Kidney epithelial cell (primary cell): Measurements from ENCODE around the gene PSAT1. TPM values are rescaled to one million over a fixed set of nuclear protein-coding genes. Genes with fewer than 3 reads are reported as not detected.

Experiments used
- DNase-seq: peaks from one replicate; pipeline ENCODE4 v3.0.0-alpha.2; 2010; ENCODE audit warnings: low read depth
- H3K27me3 ChIP-seq: 2 replicates; pipeline ENCODE4 v1.6.0; 2011; ENCODE audit warnings: low read length; ENCODE audit not compliant: control insufficient read depth, insufficient read depth
- H3K36me3 ChIP-seq: 2 replicates; pipeline ENCODE4 v1.5.1; 2011; ENCODE audit warnings: low read length; ENCODE audit not compliant: control insufficient read depth, insufficient read depth
- H3K4me3 ChIP-seq: 2 replicates; pipeline ENCODE4 v1.5.1; 2011; ENCODE audit warnings: low read depth, mild to moderate bottlenecking, control low read depth, low read length
- total RNA-seq: library from RNA; depleted of rRNA; stranded (reverse); fragments of >200 nt; gene quantifications from 2 replicates; pipeline ENCODE4 v1.2.3, GENCODE V29; 2015
- TF ChIP-seq, protein P1 (sequence below): IDR thresholded peaks from 2 replicates; pipeline ENCODE4 v1.5.1; 2011; ENCODE audit warnings: mild to moderate bottlenecking, moderate library complexity, low read length, control low read depth, inconsistent platforms; ENCODE audit not compliant: insufficient read depth, poor library complexity, severe bottlenecking

Gene PSAT1
- total RNA-seq, 1 donor from 2014 or later = 259 TPM

GRCh38 chr9:78295177-78295575 is 1.7 kb upstream of the PSAT1 start:
- H3K36me3 ChIP-seq = no peaks in the 10 kb centered on the region
- H3K4me3 ChIP-seq = no peak overlapping the region
- TF ChIP-seq, protein P1, sequence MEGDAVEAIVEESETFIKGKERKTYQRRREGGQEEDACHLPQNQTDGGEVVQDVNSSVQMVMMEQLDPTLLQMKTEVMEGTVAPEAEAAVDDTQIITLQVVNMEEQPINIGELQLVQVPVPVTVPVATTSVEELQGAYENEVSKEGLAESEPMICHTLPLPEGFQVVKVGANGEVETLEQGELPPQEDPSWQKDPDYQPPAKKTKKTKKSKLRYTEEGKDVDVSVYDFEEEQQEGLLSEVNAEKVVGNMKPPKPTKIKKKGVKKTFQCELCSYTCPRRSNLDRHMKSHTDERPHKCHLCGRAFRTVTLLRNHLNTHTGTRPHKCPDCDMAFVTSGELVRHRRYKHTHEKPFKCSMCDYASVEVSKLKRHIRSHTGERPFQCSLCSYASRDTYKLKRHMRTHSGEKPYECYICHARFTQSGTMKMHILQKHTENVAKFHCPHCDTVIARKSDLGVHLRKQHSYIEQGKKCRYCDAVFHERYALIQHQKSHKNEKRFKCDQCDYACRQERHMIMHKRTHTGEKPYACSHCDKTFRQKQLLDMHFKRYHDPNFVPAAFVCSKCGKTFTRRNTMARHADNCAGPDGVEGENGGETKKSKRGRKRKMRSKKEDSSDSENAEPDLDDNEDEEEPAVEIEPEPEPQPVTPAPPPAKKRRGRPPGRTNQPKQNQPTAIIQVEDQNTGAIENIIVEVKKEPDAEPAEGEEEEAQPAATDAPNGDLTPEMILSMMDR = no peak
- no peaks in the 10 kb centered on the region for H3K27me3 ChIP-seq
- DNase-seq = no peak

GRCh38 chr9:78295731-78296130 is 1.2 kb upstream of the PSAT1 start:
- H3K4me3 ChIP-seq = no peak overlapping the region

DNA sequence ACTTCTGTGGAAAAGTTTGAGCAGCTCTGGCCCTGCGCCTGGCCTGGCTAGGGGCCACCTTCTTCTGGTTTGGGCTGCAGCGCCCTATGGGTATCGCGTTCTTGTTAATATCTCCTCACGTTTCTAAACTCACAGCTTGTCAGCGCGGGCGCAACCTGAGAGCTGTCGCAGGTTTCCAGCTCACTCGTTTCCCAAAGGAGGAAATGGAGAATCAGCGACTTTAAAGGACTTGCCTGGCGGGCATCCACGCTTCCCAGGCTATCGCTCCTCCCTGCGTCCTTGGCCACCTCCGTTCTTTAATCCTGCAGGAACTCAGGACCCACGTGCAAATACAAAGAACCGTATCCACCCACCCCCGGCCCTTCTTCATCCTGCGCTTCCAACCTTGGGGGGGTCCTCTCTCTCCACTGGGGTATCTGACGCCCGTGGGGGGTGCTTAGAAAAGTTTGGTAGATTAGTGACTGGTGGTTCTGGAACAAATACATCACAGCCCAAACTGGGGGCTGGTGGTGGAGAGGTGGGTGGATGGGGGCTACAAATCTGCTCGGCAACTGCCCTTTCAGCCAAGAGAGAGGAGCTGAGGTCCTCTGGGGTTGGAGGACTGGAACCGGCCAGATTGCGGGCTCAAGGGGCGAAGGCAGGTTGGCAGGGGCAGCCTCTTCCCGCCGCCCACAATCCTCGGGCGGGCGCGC is 578 bp upstream of the PSAT1 start:
- Histone ChIP-seq H3K36me3 (no peaks in the 10 kb centered on the region), H3K4me3 (peak overlapping the region; percentile 76), H3K27me3 (no peaks in the 10 kb centered on the region)
- TF ChIP-seq, protein P1 = no peak
- no peak for DNase-seq

More at GRCh38 chr9:78295731-78296130, 1.2 kb upstream of the PSAT1 start:
- H3K36me3 ChIP-seq = no peaks in the 10 kb centered on the region
- TF ChIP-seq, protein P1 = no peak
- no peak for DNase-seq
- no peaks in the 10 kb centered on the region for H3K27me3 ChIP-seq

DNA sequence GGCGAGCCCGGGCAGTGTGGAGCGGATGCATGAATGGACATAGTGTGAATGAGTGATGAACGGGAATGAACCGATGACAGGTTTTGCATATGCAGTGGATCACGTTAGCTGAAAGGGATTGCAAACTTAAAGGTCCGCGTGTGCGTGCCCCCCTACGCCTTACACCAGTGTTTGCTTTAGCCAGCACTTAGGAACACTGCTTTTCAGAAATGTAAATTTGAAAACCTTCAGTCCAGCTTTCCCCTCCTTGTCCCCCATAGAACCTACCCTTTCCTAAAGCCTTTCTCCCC is 692 bp downstream of the PSAT1 start:
- Histone ChIP-seq H3K27me3 (no peaks in the 10 kb centered on the region), H3K4me3 (peak overlapping the region; percentile 76), H3K36me3 (no peaks in the 10 kb centered on the region)
- TF ChIP-seq, protein P1 = no peak
- DNase-seq = no peak

DNA sequence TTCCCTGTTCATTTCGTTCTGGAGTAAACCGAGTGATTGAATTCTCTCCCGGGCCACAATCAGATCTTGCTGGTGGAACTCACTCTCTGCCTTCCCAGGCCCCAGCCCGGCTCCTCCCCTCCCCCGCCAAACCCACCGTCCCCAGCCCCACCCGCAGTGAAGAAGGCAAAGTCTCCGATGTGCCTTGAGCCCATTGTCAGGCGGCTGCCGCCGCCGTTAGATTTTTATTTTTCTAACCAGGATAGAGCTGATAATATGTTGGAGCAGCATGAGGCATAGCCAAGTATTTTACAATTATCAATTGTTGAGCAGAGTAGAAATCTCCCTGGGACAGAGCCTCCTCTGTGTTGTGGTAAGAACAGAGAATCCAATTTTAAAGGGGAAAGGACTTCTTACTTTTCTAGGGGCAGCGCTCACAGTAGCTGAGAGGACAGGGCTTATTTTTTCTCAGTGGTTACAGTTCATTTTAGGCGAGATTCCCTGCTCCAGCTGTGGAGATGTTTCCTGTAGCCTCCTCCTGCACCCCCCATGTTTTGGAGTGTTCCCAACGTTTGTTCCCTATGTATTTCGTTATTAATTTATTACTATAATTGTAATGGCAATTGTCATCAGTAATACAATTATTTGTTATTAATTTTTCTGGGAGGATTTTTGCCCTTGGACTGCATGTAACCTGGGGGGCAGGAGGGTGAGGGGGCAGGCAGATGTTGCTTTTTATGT is 1.3 kb downstream of the PSAT1 start:
- TF ChIP-seq, protein P1 = no peak
- H3K27me3 ChIP-seq = no peaks in the 10 kb centered on the region
- DNase-seq = no peak
- peak overlapping the region; percentile 76 for H3K4me3 ChIP-seq
- H3K36me3 ChIP-seq = no peaks in the 10 kb centered on the region

GRCh38 chr9:78300209-78300608 is 3.3 kb downstream of the PSAT1 start:
- TF ChIP-seq, protein P1 = no peak
- no peaks in the 10 kb centered on the region for H3K27me3 ChIP-seq
- no peak overlapping the region for H3K4me3 ChIP-seq
- H3K36me3 ChIP-seq = no peaks in the 10 kb centered on the region
- no peak for DNase-seq
